Adipocyte (in vitro differentiated cells): ENCODE data around the gene G6PC2.
"Not testable (repeated sequence)": the region's sequence is repeated elsewhere in the genome, so short reads cannot be mapped to it uniquely, and the experiment has no call there.

Experiments used
- DNase-seq: peaks from one replicate; pipeline ENCODE4 v3.0.0-alpha.2; 2015; ENCODE audit warnings: low read depth
- H3K27me3 ChIP-seq: replicated peaks from 2 replicates; pipeline ENCODE4 v1.7.0; 2013; ENCODE audit warnings: mild to moderate bottlenecking, low read length, moderate library complexity; ENCODE audit not compliant: control insufficient read depth, insufficient read depth
- H3K36me3 ChIP-seq: 2 replicates; pipeline ENCODE4 v1.7.0; 2013; ENCODE audit warnings: low read length, mild to moderate bottlenecking, moderate library complexity; ENCODE audit not compliant: control insufficient read depth, insufficient read depth, severe bottlenecking
- H3K4me1 ChIP-seq: 2 replicates; pipeline ENCODE4 v1.7.0; 2013; ENCODE audit warnings: mild to moderate bottlenecking, low read length, moderate library complexity; ENCODE audit not compliant: control insufficient read depth, insufficient read depth
- H3K4me3 ChIP-seq: 2 replicates; pipeline ENCODE4 v1.7.0; 2013; ENCODE audit warnings: mild to moderate bottlenecking, low read length, moderate library complexity
- H3K9ac ChIP-seq: 2 replicates; pipeline ENCODE4 v1.7.0; 2013; ENCODE audit warnings: mild to moderate bottlenecking, low read length, moderate library complexity
- H3K9me3 ChIP-seq: 2 replicates; pipeline ENCODE4 v1.7.0; 2013; ENCODE audit warnings: mild to moderate bottlenecking, low read length, moderate library complexity; ENCODE audit not compliant: control insufficient read depth

The G6PC2 gene

GRCh38 chr2:168901003-168901402 lies at the start of gene G6PC2:
G6PC2 (plus strand) TSS chr2:168901291; CDS start chr2:168901332, 41 bp downstream.
- H3K9ac ChIP-seq: no peak within 1 kb of the TSS
- H3K27me3 ChIP-seq: peaks cover 11% of the 10 kb centered on the region
- DNase-seq: no peak
- no peak within 1 kb of the TSS for H3K4me3 ChIP-seq
- H3K4me1 ChIP-seq: no peaks in the 10 kb centered on the region
- no peaks in the 10 kb centered on the region for H3K36me3 ChIP-seq
- no peaks in the 10 kb centered on the region for H3K9me3 ChIP-seq

GRCh38 chr2:168851674-168852320 lies 49.3 kb upstream of the G6PC2 start:
- Histone ChIP-seq H3K9ac (no peak overlapping the region), H3K36me3 (no peaks in the 10 kb centered on the region), H3K9me3 (no peaks in the 10 kb centered on the region), H3K4me3 (no peak overlapping the region), H3K4me1 (no peaks in the 10 kb centered on the region), H3K27me3 (no peaks in the 10 kb centered on the region)
- peak; percentile 34 for DNase-seq

- H3K9ac ChIP-seq: no peak overlapping the region
- no peaks in the 10 kb centered on the region for H3K27me3 ChIP-seq
- no peak overlapping the region for H3K4me3 ChIP-seq
- no peaks in the 10 kb centered on the region for H3K4me1 ChIP-seq
- H3K9me3 ChIP-seq: no peaks in the 10 kb centered on the region
- H3K36me3 ChIP-seq: no peaks in the 10 kb centered on the region
- DNase-seq: no peak
Measured at GRCh38 chr2:168852481-168852880, 48.6 kb upstream of the G6PC2 start.

GRCh38 chr2:168853471-168853870 lies 47.6 kb upstream of the G6PC2 start:
- Histone ChIP-seq H3K36me3 (no peaks in the 10 kb centered on the region), H3K4me3 (no peak overlapping the region), H3K27me3 (no peaks in the 10 kb centered on the region), H3K9ac (no peak overlapping the region), H3K9me3 (no peaks in the 10 kb centered on the region), H3K4me1 (no peaks in the 10 kb centered on the region)
- DNase-seq: no peak

GRCh38 chr2:168854651-168855050 lies 46.4 kb upstream of the G6PC2 start:
- H3K4me1 ChIP-seq: no peaks in the 10 kb centered on the region
- no peak overlapping the region for H3K4me3 ChIP-seq
- H3K27me3 ChIP-seq: no peaks in the 10 kb centered on the region
- no peak overlapping the region for H3K9ac ChIP-seq
- no peaks in the 10 kb centered on the region for H3K36me3 ChIP-seq
- DNase-seq: no peak
- no peaks in the 10 kb centered on the region for H3K9me3 ChIP-seq

- no peaks in the 10 kb centered on the region for H3K36me3 ChIP-seq
- no peaks in the 10 kb centered on the region for H3K27me3 ChIP-seq
- no peaks in the 10 kb centered on the region for H3K4me1 ChIP-seq
- H3K9ac ChIP-seq: no peak overlapping the region
- DNase-seq: no peak
- H3K9me3 ChIP-seq: no peaks in the 10 kb centered on the region
- no peak overlapping the region for H3K4me3 ChIP-seq
Measured at GRCh38 chr2:168855601-168856000, 45.5 kb upstream of the G6PC2 start.

- no peaks in the 10 kb centered on the region for H3K4me1 ChIP-seq
- H3K27me3 ChIP-seq: no peaks in the 10 kb centered on the region
- H3K4me3 ChIP-seq: no peak overlapping the region
- no peak for DNase-seq
- no peaks in the 10 kb centered on the region for H3K36me3 ChIP-seq
- H3K9me3 ChIP-seq: no peaks in the 10 kb centered on the region
- H3K9ac ChIP-seq: no peak overlapping the region
Measured at GRCh38 chr2:168858146-168858545, 42.9 kb upstream of the G6PC2 start.

GRCh38 chr2:168867164-168867563 lies 33.9 kb upstream of the G6PC2 start:
- H3K36me3 ChIP-seq, H3K4me1 ChIP-seq, H3K9me3 ChIP-seq, H3K27me3 ChIP-seq, DNase-seq, H3K9ac ChIP-seq, H3K4me3 ChIP-seq: not testable (repeated sequence)

GRCh38 chr2:168870369-168870768 lies 30.7 kb upstream of the G6PC2 start:
- H3K4me3 ChIP-seq, H3K4me1 ChIP-seq, H3K9me3 ChIP-seq, H3K27me3 ChIP-seq, H3K9ac ChIP-seq, H3K36me3 ChIP-seq, DNase-seq: not testable (repeated sequence)

- DNase-seq, H3K4me1 ChIP-seq, H3K9me3 ChIP-seq, H3K9ac ChIP-seq, H3K4me3 ChIP-seq, H3K36me3 ChIP-seq, H3K27me3 ChIP-seq: not testable (repeated sequence)
Measured at GRCh38 chr2:168870824-168871223, 30.3 kb upstream of the G6PC2 start.

GRCh38 chr2:168874368-168875054 lies 26.6 kb upstream of the G6PC2 start:
- no peak overlapping the region for H3K4me3 ChIP-seq
- H3K36me3 ChIP-seq: no peaks in the 10 kb centered on the region
- no peaks in the 10 kb centered on the region for H3K9me3 ChIP-seq
- DNase-seq: no peak
- no peaks in the 10 kb centered on the region for H3K4me1 ChIP-seq
- H3K27me3 ChIP-seq: no peaks in the 10 kb centered on the region
- H3K9ac ChIP-seq: no peak overlapping the region

- not testable (repeated sequence) for H3K4me3 ChIP-seq, H3K36me3 ChIP-seq, H3K27me3 ChIP-seq, H3K4me1 ChIP-seq, H3K9ac ChIP-seq, H3K9me3 ChIP-seq, DNase-seq
Measured at GRCh38 chr2:168882163-168882562, 18.9 kb upstream of the G6PC2 start.
